K562 (cell line): Measurements from ENCODE around the gene GRPR. TPM values are rescaled to one million over a fixed set of nuclear protein-coding genes. Genes with fewer than 3 reads are reported as not detected.

Source experiments
- ATAC-seq: fragments of 200-7000 bp; cut with Tn5 transposase; 3 replicates; pipeline ENCODE4 v1.9.1; 2020; ENCODE audit warnings: moderate library complexity
- Bru-seq: library from RNA; stranded (reverse); fragments of 400-500 nt; gene quantifications from one replicate; lab custom pipeline; 2021; lab: Mats Ljungman, UMichigan
- BruChase-seq, 2 experiments: library from RNA; stranded (reverse); fragments of 400-500 nt; gene quantifications; one replicate each; lab custom pipeline; 2021; lab: Mats Ljungman, UMichigan
- BruUV-seq: library from RNA; stranded (reverse); fragments of 400-500 nt; replicated peaks from 2 replicates; lab custom pipeline; 2021; lab: Mats Ljungman, UMichigan
- CTCF ChIA-PET: fragments of 300-600 bp; formaldehyde crosslinking; extraction: SDS; loops from one replicate; lab custom pipeline; 2021; ENCODE audit warnings: low intra/inter-chr PET ratio; lab: Yijun Ruan, JAX
- POLR2A ChIA-PET: fragments of 300-600, 350-650 bp; sonication (Branson Sonifier 250); formaldehyde crosslinking; extraction: SDS; loops from one replicate; lab custom pipeline; 2021; ENCODE audit warnings: antibody characterized with exemption, inconsistent platforms; lab: Yijun Ruan, JAX
- DNase-seq, 4 experiments: peaks; one replicate each; pipeline versions ENCODE4 v3.0.0 to v3.0.0-alpha.2; 2011 to 2018; ENCODE audit warnings: low spot score in 3 of 4, mixed read lengths in 3 of 4; ENCODE audit errors: extremely low read depth in 1 of 4
- FAIRE-seq: peaks from 2 replicates; lab custom pipeline; 2011; peaks lifted over from hg19 to GRCh38; lab: Jason Lieb, UNC
- H2AFZ ChIP-seq: 2 replicates; pipeline ENCODE4 v1.6.0; 2011; ENCODE audit warnings: low read depth, low read length, control low read depth, inconsistent platforms
- H3K27ac ChIP-seq: fragments of 200-600 bp; 3 replicates; pipeline ENCODE4 v1.8.0; 2011; ENCODE audit warnings: low read depth, mild to moderate bottlenecking, control low read depth, inconsistent platforms, low read length, moderate library complexity, mixed read lengths; ENCODE audit errors: extremely low read depth
- H3K27me3 ChIP-seq, 2 experiments: fragments of 300-600 bp in 1 of 2; 2 replicates in 1 of 2; 3 replicates in 1 of 2; pipeline versions ENCODE4 v1.6.0 to v1.8.0; 2011; ENCODE audit warnings: inconsistent platforms in 2 of 2, low read length in 2 of 2, mild to moderate bottlenecking in 1 of 2, mixed read lengths in 1 of 2, moderate library complexity in 1 of 2; ENCODE audit not compliant: control insufficient read depth in 2 of 2, insufficient read depth in 2 of 2
- H3K36me3 ChIP-seq: fragments of 300-600 bp; 3 replicates; pipeline ENCODE4 v1.8.0; 2011; ENCODE audit warnings: mild to moderate bottlenecking, low read length, inconsistent platforms; ENCODE audit not compliant: control insufficient read depth, insufficient read depth
- H3K4me1 ChIP-seq, 2 experiments: fragments of 200-600 bp in 1 of 2; replicated peaks in 1 of 2; 2 replicates in 1 of 2; 3 replicates in 1 of 2; pipeline versions ENCODE4 v1.5.1 to v1.8.0; 2011; ENCODE audit warnings: inconsistent platforms in 2 of 2, low read length in 2 of 2, mild to moderate bottlenecking in 1 of 2, mixed read lengths in 1 of 2, moderate library complexity in 1 of 2; ENCODE audit not compliant: control insufficient read depth in 2 of 2, insufficient read depth in 2 of 2
- H3K4me2 ChIP-seq: 2 replicates; pipeline ENCODE4 v1.6.1; 2011; ENCODE audit warnings: low read length, control low read depth, inconsistent platforms, mixed read lengths; ENCODE audit not compliant: insufficient read depth
- H3K4me3 ChIP-seq: fragments of 200-600 bp; sonication (generic), shearing (Covaris generic); 2 replicates; pipeline ENCODE4 v1.5.1; 2016; ENCODE audit warnings: control low read depth, inconsistent platforms
- H3K79me2 ChIP-seq: fragments of 200-600 bp; 3 replicates; pipeline ENCODE4 v1.8.0; 2011; ENCODE audit warnings: low read length, inconsistent platforms; ENCODE audit not compliant: control insufficient read depth, insufficient read depth
- H3K9ac ChIP-seq, 2 experiments: 2 replicates each; pipeline versions ENCODE4 v1.6.0 to v1.6.1; 2011; ENCODE audit warnings: low read depth in 2 of 2, low read length in 2 of 2, control low read depth in 1 of 2, inconsistent platforms in 1 of 2, mild to moderate bottlenecking in 1 of 2, mixed read lengths in 1 of 2; ENCODE audit not compliant: insufficient read depth in 1 of 2
- H3K9me1 ChIP-seq: one replicate; pipeline ENCODE4 v1.6.0; 2011; ENCODE audit warnings: inconsistent platforms, mild to moderate bottlenecking, low read length, moderate library complexity; ENCODE audit not compliant: control insufficient read depth, insufficient read depth
- H3K9me3 ChIP-seq: replicated peaks from 2 replicates; pipeline ENCODE4 v1.5.1; 2011; ENCODE audit warnings: low read depth, low read length, inconsistent platforms; ENCODE audit not compliant: control insufficient read depth, insufficient read depth
- H4K20me1 ChIP-seq: replicated peaks from 2 replicates; pipeline ENCODE4 v1.6.1; 2011; ENCODE audit warnings: low read length, inconsistent platforms, mixed read lengths; ENCODE audit not compliant: control insufficient read depth, insufficient read depth
- CTCF ChIP-seq, 3 experiments: IDR thresholded peaks in 2 of 3; conservative IDR thresholded peaks in 1 of 3; 2 replicates each; pipeline ENCODE4 v1.5.1; 2011 to 2012; ENCODE audit warnings: low read length in 3 of 3, mild to moderate bottlenecking in 3 of 3, control low read depth in 2 of 3, improper control_type of control experiment in 1 of 3, inconsistent platforms in 1 of 3, low read depth in 1 of 3, mixed read lengths in 1 of 3, moderate library complexity in 1 of 3; ENCODE audit not compliant: insufficient read depth in 2 of 3
- FUS ChIP-seq: fragments of 200-400 bp; formaldehyde crosslinking; optimal IDR thresholded peaks from 2 replicates; pipeline ENCODE3; 2017; ENCODE audit warnings: low read depth, low read length
- HEY1 ChIP-seq: fragments of 250-450 bp; sonication (Bioruptor Pico); IDR thresholded peaks from 2 replicates; pipeline ENCODE4 v1.5.0; 2020; ENCODE audit warnings: mild to moderate bottlenecking, moderate library complexity, borderline replicate concordance
- HNRNPUL1 ChIP-seq: fragments of 200-400 bp; formaldehyde crosslinking; IDR thresholded peaks from 2 replicates; pipeline ENCODE4 v1.6.1; 2017; ENCODE audit warnings: low read length
- KDM4B ChIP-seq, 2 experiments: fragments of 450-650 bp in 1 of 2; sonication (generic) in 1 of 2; IDR thresholded peaks; 2 replicates each; pipeline ENCODE4 v1.6.1; 2016 to 2017; ENCODE audit warnings: borderline replicate concordance in 2 of 2, antibody characterized with exemption in 1 of 2, low read depth in 1 of 2, mild to moderate bottlenecking in 1 of 2
- MED1 ChIP-seq: sonication (generic); formaldehyde crosslinking; IDR thresholded peaks from 2 replicates; pipeline ENCODE4 v1.8.1; 2023; ENCODE audit warnings: missing genetic modification reagents, borderline replicate concordance
- PRMT5 ChIP-seq: sonication (generic); formaldehyde crosslinking; IDR thresholded peaks from 2 replicates; pipeline ENCODE4 v1.5.0; 2020; ENCODE audit warnings: missing genetic modification reagents
- TSHZ1 ChIP-seq: fragments of 250-450 bp; sonication (Bioruptor Pico); IDR thresholded peaks from 2 replicates; pipeline ENCODE4 v1.4.0; 2020; ENCODE audit warnings: mild to moderate bottlenecking, moderate library complexity
- ZBTB8A ChIP-seq: fragments of 450-650 bp; IDR thresholded peaks from 2 replicates; pipeline ENCODE4 v1.6.1; 2018; ENCODE audit warnings: mild to moderate bottlenecking, moderate library complexity; ENCODE audit not compliant: partially characterized antibody
- ZFP1 ChIP-seq: fragments of 450-650 bp; formaldehyde crosslinking; IDR thresholded peaks from 2 replicates; pipeline ENCODE4 v1.4.0; 2020; ENCODE audit warnings: mild to moderate bottlenecking, mixed read lengths
- ZNF253 ChIP-seq: fragments of 250-450 bp; sonication (Bioruptor Pico); conservative IDR thresholded peaks from 2 replicates; pipeline ENCODE4 v1.6.1; 2021; ENCODE audit warnings: mild to moderate bottlenecking
- ZNF384 ChIP-seq: IDR thresholded peaks from 2 replicates; pipeline ENCODE4 v1.6.1; 2012; ENCODE audit warnings: low read depth, low read length, improper control_type of control experiment
- WGBS: fragments of 100-300 bp; shearing (Covaris generic); methylation state at CpG from one replicate; pipeline ENCODE4 v1.1.6; 2016; ENCODE audit warnings: low coverage, mixed read lengths; ENCODE audit not compliant: insufficient coverage; ENCODE audit errors: missing lambda C conversion rate; 5-methylcytosine and 5-hydroxymethylcytosine counted together
- in situ Hi-C: fragments of 300-500 bp; cut with MboI; formaldehyde crosslinking; loops from 4 replicates; pipeline ENCODE4 v1.15.0; 2018; ENCODE audit warnings: inconsistent platforms, mixed read lengths
- intact Hi-C: fragments of 100-400 bp; cut with micrococcal nuclease; formaldehyde crosslinking; loops from 2 replicates; pipeline ENCODE4 v1.14.2; 2022
- long read RNA-seq, 3 experiments: library from polyadenylated mRNA in 2 of 3; library from RNA in 1 of 3; unstranded in 2 of 3; stranded (forward) in 1 of 3; transcript quantifications; one replicate each; pipeline ENCODE4 v2.0.0, GENCODE V29; 2019 to 2022
- polyA minus RNA-seq, 3 experiments: library from RNA; depleted of rRNA, polyadenylated mRNA; stranded (reverse); fragments of >200 nt; gene quantifications; 2 replicates each; pipeline ENCODE4 v1.2.3, GENCODE V29; 2011
- polyA plus RNA-seq, 8 experiments: library from polyadenylated mRNA; depleted of rRNA in 4 of 8; stranded (reverse) in 5 of 8; unstranded in 3 of 8; fragments of >200 nt; fragmentation: Nextera tagmentation in 2 of 8; fragmentation: Illumina TruSeq in 1 of 8; extraction: Ambion mirVana in 2 of 8; extraction: Trizol in 1 of 8; gene quantifications; 2 replicates each; pipeline versions ENCODE4 v1.2.1 to v1.2.3, GENCODE V29; 2011 to 2014; ENCODE audit warnings: inconsistent platforms in 1 of 8, missing spikeins in 1 of 8
- total RNA-seq, 7 experiments: library from RNA; depleted of rRNA in 6 of 7; stranded (reverse); fragments of >200 nt in 6 of 7; fragmentation: Illumina TruSeq in 2 of 7; extraction: Trizol in 2 of 7; gene quantifications; 2 replicates each; pipeline versions ENCODE4 v1.2.1 to v1.2.3, GENCODE V29; 2011 to 2021; ENCODE audit warnings: low replicate concordance in 1 of 7

GRPR gene
- total RNA-seq (2011; cell fraction: chromatin; rRNA removed; ENCODE audit: low replicate concordance): 0.28 TPM in 1 of 2 replicates, not detected in the other
- not detected in 2 replicates for total RNA-seq (2011; cell fraction: nucleolus; rRNA removed)
- total RNA-seq (2011; cell fraction: nucleoplasm; rRNA removed): not detected in 2 replicates
- total RNA-seq (2014; rRNA removed): not detected in 2 replicates
- total RNA-seq (2014; rRNA removed; fragmentation: Illumina TruSeq; extraction: Trizol): 0.10 TPM in 1 of 2 replicates, not detected in the other
- total RNA-seq (2015; rRNA removed; fragmentation: Illumina TruSeq; extraction: Trizol): not detected in 2 replicates
- total RNA-seq (2021): 0.09 TPM in 1 of 2 replicates, not detected in the other
- polyA plus RNA-seq (2011; rRNA removed): 0.06 and 0.08 TPM in 2 replicates
- polyA plus RNA-seq (2011; cell fraction: cytosol; rRNA removed): 0.13 and 0.16 TPM in 2 replicates
- 0.28 and 0.37 TPM in 2 replicates for polyA plus RNA-seq (2011; cell fraction: nucleus; rRNA removed)
- polyA plus RNA-seq (2012): 0.43 and 0.60 TPM in 2 replicates
- 0.19 TPM in 1 of 2 replicates, not detected in the other for polyA plus RNA-seq (2014; fragmentation: Illumina TruSeq; extraction: Trizol)
- polyA plus RNA-seq (2014; fragmentation: Nextera tagmentation; extraction: Ambion mirVana): under 1 TPM in 1 of 2 experiments, not detected in 1; 0.11 TPM
- not detected in 2 replicates for polyA plus RNA-seq (2014; rRNA removed)
- polyA minus RNA-seq (2011; rRNA and poly(A)+ RNA removed): not detected in 2 replicates
- not detected in 2 replicates for polyA minus RNA-seq (2011; cell fraction: cytosol; rRNA and poly(A)+ RNA removed)
- polyA minus RNA-seq (2011; cell fraction: nucleus; rRNA and poly(A)+ RNA removed): not detected in 2 replicates
- Bru-seq, nascent RNA: percentile 20 among the genes with signal in this experiment
- BruChase-seq, experiment 1, labeled RNA remaining after a 2-hour chase: percentile 24 among the genes with signal in this experiment
- BruChase-seq, experiment 2, labeled RNA remaining after a 6-hour chase: percentile 24 among the genes with signal in this experiment
- long read RNA-seq, experiment 1, partial matches to known transcripts: 0 of 2 reads
- long read RNA-seq, experiment 1, other reads (novel, unspliced or antisense): 2 of 2 reads
- long read RNA-seq, experiment 2: 0 reads
- long read RNA-seq, experiment 3: 0 reads

GRCh38 chrX:16123222-16123786 is at the start of gene GRPR:
GRPR (plus strand) TSS chrX:16123565; CDS start chrX:16123954, 389 bp downstream.
- FAIRE-seq (peak; percentile 78), ATAC-seq (peak; percentile 99), DNase-seq (peak; percentile 52 to 74 (median 56))
- Histone ChIP-seq H3K79me2 (no peaks in the 10 kb centered on the region), H3K4me2 (no peak within 1 kb of the TSS), H3K27ac (no peak within 1 kb of the TSS), H3K4me3 (no peak within 1 kb of the TSS), H4K20me1 (no peaks in the 10 kb centered on the region), H3K4me1 (peaks cover 0 to 12% of the 10 kb centered on the region in 2 experiments; a peak in 2 of 5 replicates), H3K9ac (no peak within 1 kb of the TSS), H2AFZ (no peak within 1 kb of the TSS), H3K9me1 (peaks cover 3% of the 10 kb centered on the region), H3K9me3 (peaks cover 1% of the 10 kb centered on the region; the same call in 1 of the 2 replicates), H3K27me3 (no peaks in the 10 kb centered on the region), H3K36me3 (no peaks in the 10 kb centered on the region)
- BruUV-seq: no TSS peak
- ChIA-PET CTCF (interaction anchor here (1.4 kb wide), 1 partner anchor 89 kb away, joined by 6 read pairs; no protein-coding TSS in a partner anchor), POLR2A (no interaction called here)
- intact Hi-C loops (loop anchor here (1.0 to 5.0 kb wide), 2 partner anchors 89 to 314 kb away; no protein-coding TSS in a partner anchor), in situ Hi-C loops (no loop called here)
- 0% methylated on average over 6 of the region's 6 CpGs for WGBS
- no peak for TF ChIP-seq FUS
- TF ChIP-seq CTCF (IDR thresholded peaks at IDR 0.05 in 2 of 3, conservative IDR thresholded peaks at IDR 0.05 in 1 of 3; ENCODE audit: insufficient read depth in 2 of 3, low read depth in 1 of 3, low read length in 3 of 3): peak; percentile 66 to 78 (median 75)
- TF ChIP-seq TSHZ1 (CRISPR knock-in tag): no peak
- no peak for TF ChIP-seq ZBTB8A
- no peak for TF ChIP-seq MED1 (CRISPR knock-in tag)
- no peak for TF ChIP-seq KDM4B (IDR thresholded peaks at IDR 0.05; ENCODE audit: borderline replicate concordance in 2 of 2, low read depth in 1 of 2)
- TF ChIP-seq HEY1 (CRISPR knock-in tag): no peak
- no peak for TF ChIP-seq ZNF253 (CRISPR knock-in tag)
- no peak for TF ChIP-seq HNRNPUL1
- TF ChIP-seq ZFP1 (CRISPR knock-in tag): no peak
- no peak for TF ChIP-seq PRMT5 (CRISPR knock-in tag)
- TF ChIP-seq ZNF384: 0 out of 2 replicates have a peak, but pooled peaks have one; percentile 36
